SH-SY5Y (cell line): ENCODE measurements around the gene NLK.

Source experiments
- GATA2 ChIP-seq: IDR thresholded peaks from 2 replicates; pipeline ENCODE4 v1.6.1; 2011; ENCODE audit warnings: mild to moderate bottlenecking, low read depth, low read length
- GATA3 ChIP-seq: IDR thresholded peaks from 2 replicates; pipeline ENCODE4 v1.6.1; 2011; ENCODE audit warnings: low read depth, mild to moderate bottlenecking, low read length, moderate library complexity

DNA sequence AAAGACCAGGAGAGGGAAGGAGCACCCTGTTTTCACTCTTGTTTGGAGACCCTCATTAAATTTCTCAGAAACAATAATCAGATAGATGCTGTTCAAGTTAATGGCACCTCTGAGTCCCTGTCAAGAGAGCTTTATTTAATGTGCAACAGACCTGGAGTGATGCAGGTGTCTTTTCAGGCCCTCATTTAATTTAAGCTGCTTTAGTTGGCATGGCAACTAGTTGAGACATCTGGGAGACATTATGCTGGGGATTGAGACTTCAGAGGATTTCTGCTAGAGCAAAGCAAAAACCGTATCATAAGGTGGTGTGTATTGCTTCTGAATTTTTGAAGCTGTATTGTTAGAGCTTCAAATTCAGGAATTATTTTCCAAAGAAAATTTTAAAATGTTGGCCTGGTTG lies 108.5 kb downstream of the NLK start:
- TF ChIP-seq GATA2 (no peak), GATA3 (no peak)
